ENCODE measurements around the gene SERPINB2. TPM values are rescaled to one million over a fixed set of nuclear protein-coding genes. Genes with fewer than 3 reads are reported as not detected.

Gene SERPINB2
- total RNA-seq, 4 donors from 2014 or later: 138 to 309 (median 189) TPM

DNA sequence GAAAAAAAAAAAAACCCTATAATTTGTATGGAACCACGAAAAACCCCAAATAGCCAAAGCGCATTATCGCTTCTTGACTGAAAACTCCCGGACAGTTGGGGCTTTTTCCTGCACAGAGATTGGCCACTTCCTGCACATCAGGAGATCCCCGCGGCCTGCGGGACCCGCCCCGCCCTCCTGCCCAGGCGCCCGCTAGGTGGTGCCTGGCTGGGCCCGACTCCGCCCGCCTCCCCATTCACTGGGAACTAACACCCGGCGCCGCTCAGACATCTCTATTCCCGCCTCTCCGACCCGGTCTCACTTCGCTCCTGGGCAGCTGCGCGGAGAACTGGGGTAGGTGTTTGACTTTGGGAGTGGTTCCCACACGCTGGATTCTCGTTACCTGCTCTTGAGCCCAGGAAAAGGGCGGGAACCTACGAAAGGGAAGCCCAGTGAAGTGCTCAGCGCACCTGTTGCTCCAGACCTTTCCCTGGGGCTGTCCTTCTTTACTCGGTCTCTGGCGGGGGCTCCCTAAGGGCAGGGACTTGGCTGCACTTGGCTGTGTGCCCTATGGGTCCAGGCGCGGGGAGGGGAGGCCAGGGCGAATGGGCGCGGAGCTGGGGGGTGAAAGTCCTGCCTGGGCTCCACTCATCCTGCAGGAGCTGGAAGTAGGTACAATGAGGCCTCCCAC, 61.7 kb downstream of the SERPINB2 start, which contains the start of gene HMSD:
Gene HMSD (plus strand): TSS at position 234 of the 670 bp plus-strand sequence. CDS start 4,155 bp downstream, outside the sequence.
- no peak for DNase-seq
- TF ChIP-seq, protein P1, sequence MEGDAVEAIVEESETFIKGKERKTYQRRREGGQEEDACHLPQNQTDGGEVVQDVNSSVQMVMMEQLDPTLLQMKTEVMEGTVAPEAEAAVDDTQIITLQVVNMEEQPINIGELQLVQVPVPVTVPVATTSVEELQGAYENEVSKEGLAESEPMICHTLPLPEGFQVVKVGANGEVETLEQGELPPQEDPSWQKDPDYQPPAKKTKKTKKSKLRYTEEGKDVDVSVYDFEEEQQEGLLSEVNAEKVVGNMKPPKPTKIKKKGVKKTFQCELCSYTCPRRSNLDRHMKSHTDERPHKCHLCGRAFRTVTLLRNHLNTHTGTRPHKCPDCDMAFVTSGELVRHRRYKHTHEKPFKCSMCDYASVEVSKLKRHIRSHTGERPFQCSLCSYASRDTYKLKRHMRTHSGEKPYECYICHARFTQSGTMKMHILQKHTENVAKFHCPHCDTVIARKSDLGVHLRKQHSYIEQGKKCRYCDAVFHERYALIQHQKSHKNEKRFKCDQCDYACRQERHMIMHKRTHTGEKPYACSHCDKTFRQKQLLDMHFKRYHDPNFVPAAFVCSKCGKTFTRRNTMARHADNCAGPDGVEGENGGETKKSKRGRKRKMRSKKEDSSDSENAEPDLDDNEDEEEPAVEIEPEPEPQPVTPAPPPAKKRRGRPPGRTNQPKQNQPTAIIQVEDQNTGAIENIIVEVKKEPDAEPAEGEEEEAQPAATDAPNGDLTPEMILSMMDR (IDR thresholded peaks at IDR 0.05): peak; percentile 28 to 59 (median 41)
- TF ChIP-seq POLR2A (IDR thresholded peaks at IDR 0.05): no peak
- 2 to 6% methylated on average over 19 of the region's 35 CpGs for WGBS, 2 donors
- Histone ChIP-seq H3K27me3 (peaks cover 0 to 13% (median 0%) of the 10 kb centered on the region in 4 donors), H3K4me1 (peaks cover 3 to 15% (median 4%) of the 10 kb centered on the region in 3 donors), H3K27ac (peak within 1 kb of the TSS in 2 of 4 donors; percentile 14 to 36), H3K36me3 (no peaks in the 10 kb centered on the region), H3K9me3 (no peaks in the 10 kb centered on the region), H3K4me3 (peak within 1 kb of the TSS; percentile 14 to 60 (median 37))
- intact Hi-C loops (cut with DNase I): no loop called here

DNA sequence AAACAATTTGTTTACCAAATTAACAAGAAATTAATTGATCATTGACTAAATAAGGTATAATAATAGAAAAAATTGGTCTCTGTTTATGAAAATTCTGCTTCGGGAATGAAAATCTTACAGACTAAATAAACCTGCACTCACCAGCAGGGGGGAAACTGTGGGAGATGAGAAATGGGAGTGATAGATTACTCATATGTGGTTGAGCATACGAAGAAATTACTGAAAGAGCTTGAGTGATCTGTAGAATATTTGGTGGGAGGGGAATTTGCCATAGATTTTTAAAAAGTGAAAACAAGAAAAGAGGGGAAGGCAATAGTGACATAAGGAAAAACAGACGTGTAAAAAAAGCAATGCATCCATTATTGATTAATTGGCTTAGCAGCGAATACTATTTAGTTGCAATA, 63.8 kb downstream of the SERPINB2 start:
- Histone ChIP-seq H3K36me3 (no peaks in the 10 kb centered on the region), H3K27me3 (peaks cover 0 to 10% (median 0%) of the 10 kb centered on the region in 4 donors), H3K9me3 (no peaks in the 10 kb centered on the region), H3K4me3 (no peak overlapping the region), H3K27ac (no peak overlapping the region), H3K4me1 (peaks cover 3 to 15% (median 4%) of the 10 kb centered on the region in 3 donors)
- no peak for DNase-seq
- intact Hi-C loops (cut with DNase I): no loop called here
- TF ChIP-seq, protein P1 (IDR thresholded peaks at IDR 0.05): peak in 1 of 6 experiments; percentile 26
- TF ChIP-seq POLR2A (IDR thresholded peaks at IDR 0.05): no peak
- WGBS, 2 donors: 56 to 59% methylated on average over 4 of the region's 4 CpGs

Other genes with a start within 250 kb of the SERPINB2 start
- 100 to 1,000 TPM in 3 of 4 donors, 10 to 100 TPM in 1; 24.4 to 543 (median 216) TPM for gene SERPINB4, start 243.4 kb upstream of the SERPINB2 start, total RNA-seq
- gene SERPINB3, start 225.8 kb upstream of the SERPINB2 start, total RNA-seq: 1,000 to 10,000 TPM in 1 of 4 donors, 100 to 1,000 TPM in 3; 349 to 1,684 (median 789) TPM
- 10 to 100 TPM in 3 of 4 donors, 1 to 10 TPM in 1; 2.1 to 85.9 (median 13.7) TPM for gene SERPINB11, start 184.7 kb upstream of the SERPINB2 start, total RNA-seq
- gene SERPINB7, start 112.3 kb upstream of the SERPINB2 start, total RNA-seq: 1 to 10 TPM in 2 of 4 donors, under 1 TPM in 1, not detected in 1; 0.21 to 1.6 (median 1.1) TPM
- 1 to 10 TPM in 2 of 4 donors, under 1 TPM in 1, not detected in 1; 0.26 to 8.4 (median 1.4) TPM for gene SERPINB10, start 20.3 kb downstream of the SERPINB2 start, total RNA-seq
- gene HMSD, start 61.6 kb downstream of the SERPINB2 start, total RNA-seq: under 1 TPM in 2 of 4 donors, not detected in 2; 0.18 to 0.19 TPM
- 10 to 100 TPM; 17.7 to 43.2 (median 34.2) TPM for gene SERPINB8, start 82.4 kb downstream of the SERPINB2 start, total RNA-seq

Measured in esophagus squamous epithelium (tissue), 5 donors.